ENCODE results near the gene S100A10.

The S100A10 gene

GRCh38 chr1:151985768-151986167 is 7.9 kb downstream of the S100A10 start:
- DNase-seq = no peak

- DNase-seq = no peak
Measured at GRCh38 chr1:151985270-151985669, 8.4 kb downstream of the S100A10 start.

- no peak for DNase-seq
Measured at GRCh38 chr1:151984313-151984956, 9.2 kb downstream of the S100A10 start.

GRCh38 chr1:151982300-151983005 is 11.2 kb downstream of the S100A10 start:
- no peak for DNase-seq

- no peak for DNase-seq
Measured at GRCh38 chr1:151981178-151981525, 12.5 kb downstream of the S100A10 start.

- no peak for DNase-seq
Measured at GRCh38 chr1:151980287-151981177, 13.1 kb downstream of the S100A10 start.

GRCh38 chr1:151978922-151979321 is 14.7 kb downstream of the S100A10 start:
- DNase-seq = no peak

GRCh38 chr1:151977662-151978230 is 15.9 kb downstream of the S100A10 start:
- no peak for DNase-seq

GRCh38 chr1:151976858-151977257 is 16.8 kb downstream of the S100A10 start:
- DNase-seq = no peak

GRCh38 chr1:151976015-151976343 is 17.7 kb downstream of the S100A10 start:
- no peak for DNase-seq

GRCh38 chr1:151975311-151976014 is 18.2 kb downstream of the S100A10 start:
- no peak for DNase-seq

- DNase-seq = no peak
Measured at GRCh38 chr1:151972542-151973248, 21.0 kb downstream of the S100A10 start.

- no peak for DNase-seq
Measured at GRCh38 chr1:151970626-151971025, 23.0 kb downstream of the S100A10 start.

- DNase-seq = no peak
Measured at GRCh38 chr1:151970128-151970527, 23.5 kb downstream of the S100A10 start.

- DNase-seq = no peak
Measured at GRCh38 chr1:151968791-151969399, 24.8 kb downstream of the S100A10 start.

GRCh38 chr1:151968058-151968457 is 25.6 kb downstream of the S100A10 start:
- DNase-seq = peak in 1 of 4 experiments; percentile 19

GRCh38 chr1:151967091-151967490 is 26.6 kb downstream of the S100A10 start:
- no peak for DNase-seq

- no peak for DNase-seq
Measured at GRCh38 chr1:151966061-151966460, 27.6 kb downstream of the S100A10 start.

GRCh38 chr1:151964510-151964909 is 29.1 kb downstream of the S100A10 start:
- DNase-seq = no peak

- no peak for DNase-seq
Measured at GRCh38 chr1:151963288-151963687, 30.4 kb downstream of the S100A10 start.

- DNase-seq = no peak
Measured at GRCh38 chr1:151961833-151962232, 31.8 kb downstream of the S100A10 start.
